GM21390 (cell line): ENCODE measurements around the gene DGKI.

Source experiments
- ATAC-seq: cut with Tn5 transposase; IDR thresholded peaks from one replicate; pipeline ENCODE4 v1.9.1; 2021; ENCODE audit not compliant: unreplicated experiment

The DGKI gene

GRCh38 chr7:137441451-137441850 is 405.3 kb downstream of the DGKI start:
- ATAC-seq: no peak

- no peak for ATAC-seq
These were observed 406.6 kb downstream of the DGKI start for GRCh38 chr7:137439829-137440825.

GRCh38 chr7:137434946-137435345 is 411.8 kb downstream of the DGKI start:
- ATAC-seq: no peak

- no peak for ATAC-seq
These were observed 412.2 kb downstream of the DGKI start for GRCh38 chr7:137434530-137434929.

GRCh38 chr7:137423321-137423720 is 423.5 kb downstream of the DGKI start:
- ATAC-seq: no peak

- ATAC-seq: no peak
These were observed 425.4 kb downstream of the DGKI start for GRCh38 chr7:137421366-137421765.

- ATAC-seq: no peak
These were observed 427.9 kb downstream of the DGKI start for GRCh38 chr7:137418841-137419240.

- ATAC-seq: no peak
These were observed 429.3 kb downstream of the DGKI start for GRCh38 chr7:137417464-137417863.

GRCh38 chr7:137413901-137414300 is 432.9 kb downstream of the DGKI start:
- no peak for ATAC-seq

- ATAC-seq: no peak
These were observed 435.3 kb downstream of the DGKI start for GRCh38 chr7:137411446-137411845.

- ATAC-seq: no peak
These were observed 438.6 kb downstream of the DGKI start for GRCh38 chr7:137408126-137408525.

GRCh38 chr7:137407078-137407477 is 439.7 kb downstream of the DGKI start:
- ATAC-seq: no peak

GRCh38 chr7:137404660-137405317 is 442.0 kb downstream of the DGKI start:
- ATAC-seq: no peak

GRCh38 chr7:137403353-137403695 is 443.4 kb downstream of the DGKI start:
- ATAC-seq: no peak

GRCh38 chr7:137402536-137403352 is 444.0 kb downstream of the DGKI start:
- ATAC-seq: no peak

- ATAC-seq: no peak
These were observed 446.6 kb downstream of the DGKI start for GRCh38 chr7:137399827-137400823.

- ATAC-seq: no peak
These were observed 450.7 kb downstream of the DGKI start for GRCh38 chr7:137396051-137396450.

- no peak for ATAC-seq
These were observed 451.4 kb downstream of the DGKI start for GRCh38 chr7:137395420-137395819.

- ATAC-seq: no peak
These were observed 453.2 kb downstream of the DGKI start for GRCh38 chr7:137393570-137393969.

- ATAC-seq: no peak
These were observed 456.7 kb downstream of the DGKI start for GRCh38 chr7:137390076-137390475.
